ENCODE data around the gene RIOX2. TPM values are rescaled to one million over a fixed set of nuclear protein-coding genes. Genes with fewer than 3 reads are reported as not detected.

The RIOX2 gene
- polyA plus RNA-seq, 1 experiment = 27.3 TPM

DNA sequence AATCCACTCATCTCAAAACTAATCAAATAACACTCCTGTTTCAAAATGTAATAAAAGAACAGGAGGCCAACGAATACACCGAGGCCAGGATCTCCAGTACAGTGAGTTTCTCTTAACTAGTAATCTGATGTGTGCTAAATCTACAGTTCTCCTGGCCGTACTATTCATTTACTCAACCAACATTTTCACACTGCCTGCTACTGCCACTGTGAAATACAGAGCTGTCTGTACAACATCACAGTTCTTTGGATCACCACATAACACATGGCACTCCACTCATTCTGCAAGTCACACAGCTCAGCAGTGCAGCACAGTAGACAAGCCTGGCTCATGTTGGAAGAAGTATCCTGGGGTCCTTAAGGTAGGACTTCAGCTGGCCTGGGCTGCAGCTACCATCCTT lies 21.9 kb downstream of the RIOX2 start:
- CTCF ChIA-PET = interaction anchor here (1.8 kb wide), 1 partner anchor 73 kb away, joined by 4 read pairs; no protein-coding TSS in a partner anchor
- POLR2A ChIA-PET = no interaction called here
- Histone ChIP-seq H3K27me3 (ENCODE audit: control insufficient read depth, insufficient read depth, low read length) (no peaks in the 10 kb centered on the region), H3K9me3 (ENCODE audit: control insufficient read depth, insufficient read depth, low read length) (no peaks in the 10 kb centered on the region), H3K27ac (ENCODE audit: low read depth, low read length) (no peak overlapping the region), H3K4me3 (ENCODE audit: low read depth, low read length) (no peak overlapping the region)
- no peak for DNase-seq (ENCODE audit: low read depth, low spot score)
- TF ChIP-seq, protein P1, sequence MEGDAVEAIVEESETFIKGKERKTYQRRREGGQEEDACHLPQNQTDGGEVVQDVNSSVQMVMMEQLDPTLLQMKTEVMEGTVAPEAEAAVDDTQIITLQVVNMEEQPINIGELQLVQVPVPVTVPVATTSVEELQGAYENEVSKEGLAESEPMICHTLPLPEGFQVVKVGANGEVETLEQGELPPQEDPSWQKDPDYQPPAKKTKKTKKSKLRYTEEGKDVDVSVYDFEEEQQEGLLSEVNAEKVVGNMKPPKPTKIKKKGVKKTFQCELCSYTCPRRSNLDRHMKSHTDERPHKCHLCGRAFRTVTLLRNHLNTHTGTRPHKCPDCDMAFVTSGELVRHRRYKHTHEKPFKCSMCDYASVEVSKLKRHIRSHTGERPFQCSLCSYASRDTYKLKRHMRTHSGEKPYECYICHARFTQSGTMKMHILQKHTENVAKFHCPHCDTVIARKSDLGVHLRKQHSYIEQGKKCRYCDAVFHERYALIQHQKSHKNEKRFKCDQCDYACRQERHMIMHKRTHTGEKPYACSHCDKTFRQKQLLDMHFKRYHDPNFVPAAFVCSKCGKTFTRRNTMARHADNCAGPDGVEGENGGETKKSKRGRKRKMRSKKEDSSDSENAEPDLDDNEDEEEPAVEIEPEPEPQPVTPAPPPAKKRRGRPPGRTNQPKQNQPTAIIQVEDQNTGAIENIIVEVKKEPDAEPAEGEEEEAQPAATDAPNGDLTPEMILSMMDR (IDR thresholded peaks at IDR 0.05; ENCODE audit: low read depth, low read length) = no peak

DNA sequence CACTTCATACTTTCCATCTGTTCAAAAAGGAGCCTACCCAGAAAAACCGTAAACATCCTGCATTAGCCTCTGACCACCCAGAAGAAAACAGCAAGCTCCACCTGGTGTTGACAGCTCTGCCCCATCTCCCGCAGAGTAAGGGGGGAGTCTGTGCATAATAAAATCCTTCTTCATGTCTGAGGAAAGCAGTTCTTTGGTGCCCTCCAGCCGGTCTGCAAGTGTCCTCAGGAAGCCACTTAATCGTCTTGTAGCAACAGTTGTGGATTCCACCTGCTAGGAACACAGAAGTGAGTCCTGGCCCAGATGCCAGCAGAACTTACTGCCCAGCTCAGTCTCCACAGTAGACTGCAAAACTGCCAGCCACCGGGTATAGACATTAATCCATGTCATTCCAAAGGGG lies 22.5 kb downstream of the RIOX2 start:
- Histone ChIP-seq H3K9me3 (ENCODE audit: control insufficient read depth, insufficient read depth, low read length) (no peaks in the 10 kb centered on the region), H3K27ac (ENCODE audit: low read depth, low read length) (no peak overlapping the region), H3K27me3 (ENCODE audit: control insufficient read depth, insufficient read depth, low read length) (no peaks in the 10 kb centered on the region), H3K4me3 (ENCODE audit: low read depth, low read length) (no peak overlapping the region)
- ChIA-PET CTCF (no interaction called here), POLR2A (no interaction called here)
- DNase-seq (ENCODE audit: low read depth, low spot score) = no peak
- TF ChIP-seq, protein P1 (IDR thresholded peaks at IDR 0.05; ENCODE audit: low read depth, low read length) = no peak

DNA sequence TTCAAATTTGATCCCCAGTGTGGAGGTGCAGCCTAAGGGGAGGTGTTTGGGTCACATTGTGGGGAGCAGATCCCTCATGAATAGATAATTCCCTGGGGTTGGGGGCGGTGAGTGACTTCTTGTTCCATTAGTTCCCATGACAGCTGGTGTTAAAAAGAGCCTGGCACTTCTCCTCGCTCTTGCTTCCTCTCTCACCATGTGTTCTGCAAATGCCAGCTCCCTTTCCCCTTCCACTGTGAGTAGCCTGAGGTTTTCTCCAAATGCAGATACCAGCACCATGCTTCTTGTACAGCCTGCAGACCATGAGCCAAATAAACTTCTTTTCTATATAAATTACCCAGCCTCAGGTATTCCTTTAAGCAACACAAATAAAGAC lies 23.1 kb downstream of the RIOX2 start:
- no peak for DNase-seq (ENCODE audit: low read depth, low spot score)
- CTCF ChIA-PET = no interaction called here
- H3K27ac ChIP-seq (ENCODE audit: low read depth, low read length) = no peak overlapping the region
- TF ChIP-seq, protein P1 (IDR thresholded peaks at IDR 0.05; ENCODE audit: low read depth, low read length) = no peak
- no peaks in the 10 kb centered on the region for H3K9me3 ChIP-seq (ENCODE audit: control insufficient read depth, insufficient read depth, low read length)
- POLR2A ChIA-PET = no interaction called here
- no peaks in the 10 kb centered on the region for H3K27me3 ChIP-seq (ENCODE audit: control insufficient read depth, insufficient read depth, low read length)
- no peak overlapping the region for H3K4me3 ChIP-seq (ENCODE audit: low read depth, low read length)

DNA sequence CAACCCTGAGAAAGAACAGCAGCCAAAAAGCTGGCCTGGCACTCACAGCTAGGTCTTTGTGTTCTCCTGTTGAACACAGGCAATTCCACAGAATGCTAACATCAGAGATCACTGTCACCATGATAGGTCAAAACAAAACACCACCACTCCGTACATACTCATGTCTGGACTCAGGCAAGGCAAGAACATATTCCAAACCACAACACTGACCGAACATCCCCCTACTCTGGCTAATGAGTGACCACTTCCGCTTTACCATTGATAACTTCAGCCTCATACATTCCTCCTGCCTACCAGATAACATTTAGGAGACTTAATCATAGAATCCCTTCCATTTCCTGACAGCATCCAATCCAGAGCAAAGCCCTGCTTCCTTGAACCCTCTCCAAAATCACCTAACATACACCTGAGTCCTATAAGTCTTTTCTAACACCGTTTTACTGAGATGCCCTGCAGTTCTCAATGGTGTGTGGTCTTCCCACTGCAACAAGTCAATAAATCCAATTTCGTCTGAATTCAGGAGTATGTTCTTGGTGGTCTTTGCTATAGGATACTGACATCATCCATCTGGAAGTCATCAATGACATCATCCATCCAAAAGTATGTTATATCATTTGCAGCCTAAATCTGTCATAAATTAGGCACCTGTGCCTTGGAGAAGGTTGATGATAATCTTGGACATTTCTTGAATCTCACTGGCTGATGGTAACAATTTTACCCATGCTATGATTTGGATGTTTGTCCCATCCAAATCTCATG lies 23.7 kb downstream of the RIOX2 start:
- no peak overlapping the region for H3K4me3 ChIP-seq (ENCODE audit: low read depth, low read length)
- CTCF ChIA-PET = no interaction called here
- no peaks in the 10 kb centered on the region for H3K9me3 ChIP-seq (ENCODE audit: control insufficient read depth, insufficient read depth, low read length)
- no peak overlapping the region for H3K27ac ChIP-seq (ENCODE audit: low read depth, low read length)
- POLR2A ChIA-PET = no interaction called here
- no peak for DNase-seq (ENCODE audit: low read depth, low spot score)
- TF ChIP-seq, protein P1 (IDR thresholded peaks at IDR 0.05; ENCODE audit: low read depth, low read length) = no peak
- no peaks in the 10 kb centered on the region for H3K27me3 ChIP-seq (ENCODE audit: control insufficient read depth, insufficient read depth, low read length)

DNA sequence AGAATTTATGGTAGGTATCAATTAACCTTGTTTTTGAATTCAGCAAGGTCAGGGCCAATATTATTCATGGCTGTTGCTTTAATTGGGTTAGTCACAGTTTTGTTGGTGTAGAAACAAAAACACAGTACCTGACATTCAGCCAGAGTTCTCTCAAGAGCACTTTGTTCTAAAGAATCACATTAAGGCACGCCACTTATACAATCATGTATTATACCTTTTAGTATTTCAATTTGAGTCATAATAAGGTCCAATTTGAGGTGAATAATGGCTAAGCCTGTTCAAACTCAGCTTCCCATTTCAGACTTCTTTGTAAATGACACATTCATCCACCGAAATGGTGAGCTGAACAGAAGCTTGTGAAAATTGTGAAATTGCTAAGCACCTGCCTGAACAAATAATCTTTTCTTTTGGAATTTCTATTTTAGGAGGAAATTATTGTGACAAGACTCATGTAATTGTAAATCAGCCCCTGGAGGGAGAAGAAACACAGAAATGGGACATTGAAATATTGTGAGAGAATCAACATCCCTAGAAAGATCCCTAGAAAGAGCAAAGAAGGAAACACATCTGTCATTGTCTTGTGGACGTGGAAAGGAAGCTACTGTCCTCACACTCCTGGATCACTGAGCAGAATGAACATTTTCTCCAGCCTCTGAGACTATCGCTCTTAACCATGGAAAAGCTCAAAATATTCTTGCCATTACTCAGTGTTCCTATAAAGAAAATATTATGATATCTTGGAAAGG lies 29.3 kb downstream of the RIOX2 start:
- Histone ChIP-seq H3K4me3 (ENCODE audit: low read depth, low read length) (no peak overlapping the region), H3K27me3 (ENCODE audit: control insufficient read depth, insufficient read depth, low read length) (no peaks in the 10 kb centered on the region), H3K27ac (ENCODE audit: low read depth, low read length) (no peak overlapping the region), H3K9me3 (ENCODE audit: control insufficient read depth, insufficient read depth, low read length) (no peaks in the 10 kb centered on the region)
- ChIA-PET CTCF (interaction anchor here (0.7 to 3.4 kb wide), 3 partner anchors 13 to 80 kb away, joined by 3 to 12 read pairs (median 3); no protein-coding TSS in a partner anchor), POLR2A (no interaction called here)
- DNase-seq (ENCODE audit: low read depth, low spot score) = no peak
- TF ChIP-seq, protein P1 (IDR thresholded peaks at IDR 0.05; ENCODE audit: low read depth, low read length) = no peak
